ENCODE data around the gene SEMA5A. TPM values are rescaled to one million over a fixed set of nuclear protein-coding genes. Genes with fewer than 3 reads are reported as not detected.

The SEMA5A gene
- total RNA-seq, 1 experiment from 2014 or later: 0.15 TPM

DNA sequence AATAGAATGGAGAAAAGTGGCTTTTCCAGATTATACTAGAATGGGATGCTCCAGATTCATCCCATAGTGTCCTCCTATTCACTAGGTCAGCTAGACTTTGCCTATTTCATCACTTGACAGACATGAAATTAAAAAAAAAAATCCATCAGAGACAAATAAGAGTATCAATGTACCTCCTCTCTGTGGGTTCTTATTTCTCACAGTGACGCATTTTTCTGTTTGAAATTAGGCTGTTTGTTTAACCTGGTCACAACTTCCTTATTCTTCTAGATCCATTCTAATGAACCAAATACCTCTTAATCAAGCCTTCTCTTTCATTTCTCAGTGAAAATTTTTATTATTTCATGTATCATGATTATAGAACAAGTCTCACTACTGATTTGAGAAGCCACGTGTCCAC is 305.4 kb downstream of the SEMA5A start:
- POLR2A ChIA-PET: interaction anchor here (0.6 kb wide), 1 partner anchor 227 kb away, joined by 3 read pairs; no protein-coding TSS in a partner anchor

DNA sequence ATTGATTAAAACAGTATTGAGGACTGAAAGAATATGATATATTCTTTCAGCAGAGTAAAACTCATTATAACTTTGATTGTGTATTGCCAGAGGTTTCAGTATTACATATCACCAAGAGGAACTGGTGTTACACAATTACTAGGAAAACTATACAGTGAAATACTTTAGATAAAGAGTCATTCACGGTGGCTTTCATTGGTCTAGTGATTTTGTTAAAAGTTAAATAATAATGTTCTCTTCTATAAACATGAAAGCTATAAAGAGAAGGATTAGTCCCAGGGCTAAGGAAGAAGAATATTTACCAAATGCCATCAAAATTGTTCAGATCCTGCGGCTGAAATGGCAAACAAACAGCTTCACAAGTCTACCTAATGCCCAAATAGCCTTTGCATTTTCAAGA is 306.2 kb downstream of the SEMA5A start:
- ChIA-PET POLR2A (interaction anchor here (0.6 kb wide), 1 partner anchor 228 kb away, joined by 3 read pairs; no protein-coding TSS in a partner anchor), CTCF (no interaction called here)
- Histone ChIP-seq H3K36me3 (ENCODE audit: control insufficient read depth, insufficient read depth, low read length) (no peaks in the 10 kb centered on the region), H3K9me3 (ENCODE audit: control insufficient read depth, insufficient read depth, low read depth, low read length) (no peaks in the 10 kb centered on the region), H3K4me3 (ENCODE audit: low read depth in 2 of 2, low read length in 2 of 2) (no peak overlapping the region), H3K27me3 (ENCODE audit: control insufficient read depth, insufficient read depth, low read length) (no peaks in the 10 kb centered on the region), H3K4me1 (ENCODE audit: control insufficient read depth, insufficient read depth, low read length) (no peaks in the 10 kb centered on the region), H3K27ac (ENCODE audit: low read length) (no peak overlapping the region)
- no peak for TF ChIP-seq TCF7L2 (IDR thresholded peaks at IDR 0.05; ENCODE audit: low read depth, low read length)
- TF ChIP-seq, protein P1, sequence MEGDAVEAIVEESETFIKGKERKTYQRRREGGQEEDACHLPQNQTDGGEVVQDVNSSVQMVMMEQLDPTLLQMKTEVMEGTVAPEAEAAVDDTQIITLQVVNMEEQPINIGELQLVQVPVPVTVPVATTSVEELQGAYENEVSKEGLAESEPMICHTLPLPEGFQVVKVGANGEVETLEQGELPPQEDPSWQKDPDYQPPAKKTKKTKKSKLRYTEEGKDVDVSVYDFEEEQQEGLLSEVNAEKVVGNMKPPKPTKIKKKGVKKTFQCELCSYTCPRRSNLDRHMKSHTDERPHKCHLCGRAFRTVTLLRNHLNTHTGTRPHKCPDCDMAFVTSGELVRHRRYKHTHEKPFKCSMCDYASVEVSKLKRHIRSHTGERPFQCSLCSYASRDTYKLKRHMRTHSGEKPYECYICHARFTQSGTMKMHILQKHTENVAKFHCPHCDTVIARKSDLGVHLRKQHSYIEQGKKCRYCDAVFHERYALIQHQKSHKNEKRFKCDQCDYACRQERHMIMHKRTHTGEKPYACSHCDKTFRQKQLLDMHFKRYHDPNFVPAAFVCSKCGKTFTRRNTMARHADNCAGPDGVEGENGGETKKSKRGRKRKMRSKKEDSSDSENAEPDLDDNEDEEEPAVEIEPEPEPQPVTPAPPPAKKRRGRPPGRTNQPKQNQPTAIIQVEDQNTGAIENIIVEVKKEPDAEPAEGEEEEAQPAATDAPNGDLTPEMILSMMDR (IDR thresholded peaks at IDR 0.05): no peak
- TF ChIP-seq, protein P2, sequence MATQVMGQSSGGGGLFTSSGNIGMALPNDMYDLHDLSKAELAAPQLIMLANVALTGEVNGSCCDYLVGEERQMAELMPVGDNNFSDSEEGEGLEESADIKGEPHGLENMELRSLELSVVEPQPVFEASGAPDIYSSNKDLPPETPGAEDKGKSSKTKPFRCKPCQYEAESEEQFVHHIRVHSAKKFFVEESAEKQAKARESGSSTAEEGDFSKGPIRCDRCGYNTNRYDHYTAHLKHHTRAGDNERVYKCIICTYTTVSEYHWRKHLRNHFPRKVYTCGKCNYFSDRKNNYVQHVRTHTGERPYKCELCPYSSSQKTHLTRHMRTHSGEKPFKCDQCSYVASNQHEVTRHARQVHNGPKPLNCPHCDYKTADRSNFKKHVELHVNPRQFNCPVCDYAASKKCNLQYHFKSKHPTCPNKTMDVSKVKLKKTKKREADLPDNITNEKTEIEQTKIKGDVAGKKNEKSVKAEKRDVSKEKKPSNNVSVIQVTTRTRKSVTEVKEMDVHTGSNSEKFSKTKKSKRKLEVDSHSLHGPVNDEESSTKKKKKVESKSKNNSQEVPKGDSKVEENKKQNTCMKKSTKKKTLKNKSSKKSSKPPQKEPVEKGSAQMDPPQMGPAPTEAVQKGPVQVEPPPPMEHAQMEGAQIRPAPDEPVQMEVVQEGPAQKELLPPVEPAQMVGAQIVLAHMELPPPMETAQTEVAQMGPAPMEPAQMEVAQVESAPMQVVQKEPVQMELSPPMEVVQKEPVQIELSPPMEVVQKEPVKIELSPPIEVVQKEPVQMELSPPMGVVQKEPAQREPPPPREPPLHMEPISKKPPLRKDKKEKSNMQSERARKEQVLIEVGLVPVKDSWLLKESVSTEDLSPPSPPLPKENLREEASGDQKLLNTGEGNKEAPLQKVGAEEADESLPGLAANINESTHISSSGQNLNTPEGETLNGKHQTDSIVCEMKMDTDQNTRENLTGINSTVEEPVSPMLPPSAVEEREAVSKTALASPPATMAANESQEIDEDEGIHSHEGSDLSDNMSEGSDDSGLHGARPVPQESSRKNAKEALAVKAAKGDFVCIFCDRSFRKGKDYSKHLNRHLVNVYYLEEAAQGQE (IDR thresholded peaks at IDR 0.05; ENCODE audit: insufficient read depth in 1 of 2, low read depth in 2 of 2, low read length in 1 of 2): no peak
- TF ChIP-seq SIN3A (IDR thresholded peaks at IDR 0.05; ENCODE audit: borderline replicate concordance, insufficient read depth, low read depth, low read length): no peak
- no peak for TF ChIP-seq POLR2AphosphoS5 (IDR thresholded peaks at IDR 0.05; ENCODE audit: low read depth, low read length)
- in situ Hi-C loops (cut with HindIII; ENCODE audit: low pct_unique_long_range_greater_than_20kb, low sequenced_read_pairs) (no loop called here), intact Hi-C loops (cut with micrococcal nuclease; ENCODE audit: unreplicated experiment) (no loop called here)
- ATAC-seq (no peak), DNase-seq (ENCODE audit: low read depth, low spot score) (no peak)
- no TSS peak for BruUV-seq (replicated peaks)

More for the DNA sequence above, 305.4 kb downstream of the SEMA5A start:
- ATAC-seq (no peak), DNase-seq (ENCODE audit: low read depth, low spot score) (no peak)
- no peaks in the 10 kb centered on the region for H3K27me3 ChIP-seq (ENCODE audit: control insufficient read depth, insufficient read depth, low read length)
- in situ Hi-C loops (cut with HindIII; ENCODE audit: low pct_unique_long_range_greater_than_20kb, low sequenced_read_pairs): no loop called here
- no peaks in the 10 kb centered on the region for H3K9me3 ChIP-seq (ENCODE audit: control insufficient read depth, insufficient read depth, low read depth, low read length)
- no peaks in the 10 kb centered on the region for H3K36me3 ChIP-seq (ENCODE audit: control insufficient read depth, insufficient read depth, low read length)
- no TSS peak for BruUV-seq (replicated peaks)
- TF ChIP-seq, protein P2 (IDR thresholded peaks at IDR 0.05; ENCODE audit: insufficient read depth in 1 of 2, low read depth in 2 of 2, low read length in 1 of 2): no peak
- no peak for TF ChIP-seq SIN3A (IDR thresholded peaks at IDR 0.05; ENCODE audit: borderline replicate concordance, insufficient read depth, low read depth, low read length)
- TF ChIP-seq POLR2AphosphoS5 (IDR thresholded peaks at IDR 0.05; ENCODE audit: low read depth, low read length): no peak
- TF ChIP-seq, protein P1 (IDR thresholded peaks at IDR 0.05): no peak
- no peak for TF ChIP-seq TCF7L2 (IDR thresholded peaks at IDR 0.05; ENCODE audit: low read depth, low read length)
- intact Hi-C loops (cut with micrococcal nuclease; ENCODE audit: unreplicated experiment): no loop called here
- no peak overlapping the region for H3K27ac ChIP-seq (ENCODE audit: low read length)
- H3K4me1 ChIP-seq (ENCODE audit: control insufficient read depth, insufficient read depth, low read length): no peaks in the 10 kb centered on the region
- no peak overlapping the region for H3K4me3 ChIP-seq (ENCODE audit: low read depth in 2 of 2, low read length in 2 of 2)
- CTCF ChIA-PET: no interaction called here
